GM12874 (cell line): Measurements from ENCODE around the gene ITM2A.

ENCODE experiments used
- TF ChIP-seq, protein P1 (sequence below): IDR thresholded peaks from 2 replicates; pipeline ENCODE4 v1.5.1; 2011; ENCODE audit warnings: low read depth, mild to moderate bottlenecking, control low read depth, low read length, moderate library complexity; ENCODE audit not compliant: insufficient read depth

Gene ITM2A

DNA sequence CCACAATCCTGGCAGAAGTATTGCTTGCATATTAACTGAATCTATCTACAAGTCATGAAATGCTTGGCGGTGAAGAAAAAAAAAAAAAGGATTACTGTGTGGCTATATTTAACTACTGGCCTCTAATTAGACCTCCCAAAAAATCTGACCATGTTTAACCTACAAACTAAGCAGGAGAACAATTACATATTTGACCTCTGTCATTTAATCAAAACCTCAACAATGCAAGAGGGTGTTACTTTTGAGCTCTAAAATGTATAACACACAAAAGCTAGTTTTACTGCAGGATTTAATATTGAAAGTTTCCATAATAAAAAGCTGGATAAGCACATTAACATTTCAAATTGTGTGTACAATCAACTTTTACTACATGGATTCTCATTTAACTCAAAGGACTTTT, 1.5 kb downstream of the ITM2A start:
- TF ChIP-seq, protein P1, sequence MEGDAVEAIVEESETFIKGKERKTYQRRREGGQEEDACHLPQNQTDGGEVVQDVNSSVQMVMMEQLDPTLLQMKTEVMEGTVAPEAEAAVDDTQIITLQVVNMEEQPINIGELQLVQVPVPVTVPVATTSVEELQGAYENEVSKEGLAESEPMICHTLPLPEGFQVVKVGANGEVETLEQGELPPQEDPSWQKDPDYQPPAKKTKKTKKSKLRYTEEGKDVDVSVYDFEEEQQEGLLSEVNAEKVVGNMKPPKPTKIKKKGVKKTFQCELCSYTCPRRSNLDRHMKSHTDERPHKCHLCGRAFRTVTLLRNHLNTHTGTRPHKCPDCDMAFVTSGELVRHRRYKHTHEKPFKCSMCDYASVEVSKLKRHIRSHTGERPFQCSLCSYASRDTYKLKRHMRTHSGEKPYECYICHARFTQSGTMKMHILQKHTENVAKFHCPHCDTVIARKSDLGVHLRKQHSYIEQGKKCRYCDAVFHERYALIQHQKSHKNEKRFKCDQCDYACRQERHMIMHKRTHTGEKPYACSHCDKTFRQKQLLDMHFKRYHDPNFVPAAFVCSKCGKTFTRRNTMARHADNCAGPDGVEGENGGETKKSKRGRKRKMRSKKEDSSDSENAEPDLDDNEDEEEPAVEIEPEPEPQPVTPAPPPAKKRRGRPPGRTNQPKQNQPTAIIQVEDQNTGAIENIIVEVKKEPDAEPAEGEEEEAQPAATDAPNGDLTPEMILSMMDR: no peak

DNA sequence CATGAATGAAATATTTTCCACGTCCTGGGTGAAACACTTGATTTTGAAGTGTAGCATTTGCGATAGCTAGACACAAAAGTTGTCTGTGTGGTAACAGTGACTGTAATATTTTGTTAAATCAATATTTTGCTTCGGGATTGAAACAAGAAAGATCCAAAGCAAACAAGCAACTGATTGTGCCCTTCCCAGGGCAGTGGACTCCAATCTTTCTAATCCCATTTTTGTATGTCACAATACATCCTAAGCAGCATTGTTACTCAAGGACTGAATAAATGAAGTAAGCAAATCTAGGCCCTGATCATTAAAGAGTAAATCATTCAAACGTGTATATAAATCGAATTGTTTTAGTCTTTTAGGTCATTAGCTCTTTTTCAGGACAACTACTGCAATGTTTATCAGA, 2.8 kb downstream of the ITM2A start:
- TF ChIP-seq, protein P1: no peak

DNA sequence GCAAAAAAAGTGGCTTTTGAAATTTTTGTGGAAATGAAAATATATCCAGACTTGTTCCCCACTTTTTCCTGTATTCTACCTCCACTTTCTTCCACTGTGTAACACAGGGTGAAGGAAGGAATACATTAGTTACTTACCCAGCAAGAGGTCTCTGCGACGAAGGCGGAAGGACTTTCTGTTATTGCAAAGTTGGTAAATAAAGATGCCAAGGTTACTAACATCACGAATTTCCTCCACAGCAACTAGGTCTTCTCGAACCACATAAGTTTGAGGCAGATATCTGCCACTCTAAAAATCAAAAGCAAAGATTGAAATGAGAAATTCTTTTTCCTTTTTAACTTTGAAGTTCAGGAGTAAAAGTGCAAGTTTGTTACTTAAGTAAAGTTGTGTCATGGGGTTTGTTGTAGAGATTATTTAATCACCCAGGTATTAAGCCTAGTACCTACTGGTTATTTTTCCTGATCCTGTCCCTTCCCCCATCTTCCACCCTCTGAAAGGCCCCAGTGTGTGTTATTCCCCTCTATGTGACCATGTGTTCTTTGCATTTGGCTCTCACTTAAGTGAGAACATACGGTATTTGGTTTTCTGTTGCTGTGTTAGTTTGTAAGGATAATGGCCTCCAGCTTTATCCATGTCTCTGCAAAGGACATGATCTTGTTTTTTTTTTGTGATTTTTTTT, 5.8 kb downstream of the ITM2A start:
- TF ChIP-seq, protein P1: no peak

GRCh38 chrX:79336869-79337815, 30.0 kb downstream of the ITM2A start:
- TF ChIP-seq, protein P1: no peak

- TF ChIP-seq, protein P1: no peak
These were observed 37.1 kb downstream of the ITM2A start for GRCh38 chrX:79330022-79330421.

DNA sequence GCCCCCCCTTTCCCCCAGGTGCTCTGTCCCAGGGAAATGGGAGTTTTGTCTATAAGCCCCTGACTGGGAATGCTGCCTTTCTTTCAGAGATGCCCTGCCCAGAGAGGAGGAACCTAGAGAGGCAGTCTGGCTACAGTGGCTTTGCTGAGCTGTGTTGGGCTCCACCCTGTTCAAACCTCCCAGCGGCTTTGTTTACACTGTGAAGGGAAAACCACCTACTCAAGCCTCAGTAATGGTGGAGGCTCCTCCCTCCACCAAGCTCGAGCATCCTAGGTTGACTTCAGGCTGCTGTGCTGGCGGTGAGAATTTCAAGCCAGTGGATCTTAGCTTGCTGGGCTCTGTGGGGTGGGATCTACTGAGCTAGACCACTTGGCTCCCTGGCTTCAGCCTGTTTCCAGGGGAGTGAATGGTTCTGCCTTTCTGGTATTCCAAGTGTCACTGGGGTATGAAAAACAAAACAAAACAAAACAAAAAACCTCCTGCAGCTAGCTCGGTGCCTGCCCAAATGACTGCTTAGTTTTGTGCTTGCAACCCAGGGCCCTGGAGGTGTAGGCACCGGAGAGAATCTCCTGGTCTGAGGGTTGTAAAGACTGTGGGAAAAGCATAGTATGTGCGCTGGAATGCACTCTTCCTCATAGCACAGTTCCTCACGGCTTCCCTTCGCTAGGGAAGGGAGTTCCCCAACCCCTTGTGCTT, 41.7 kb downstream of the ITM2A start:
- TF ChIP-seq, protein P1: no peak
